ENCODE data around the gene COASY. TPM values are rescaled to one million over a fixed set of nuclear protein-coding genes. Genes with fewer than 3 reads are reported as not detected.

COASY gene
- total RNA-seq, 1 experiment from 2014 or later: 23.6 TPM

Other genes with a start within 250 kb of the COASY start
- gene STAT3, start 173.7 kb upstream of the COASY start, total RNA-seq (2014; rRNA removed; shearing (Covaris generic)): 99.5 and 103 TPM in 2 replicates
- gene CAVIN1, start 138.9 kb upstream of the COASY start, total RNA-seq (2014; rRNA removed; shearing (Covaris generic)): 10.0 and 11.2 TPM in 2 replicates
- gene ATP6V0A1, start 103.3 kb upstream of the COASY start, total RNA-seq (2014; rRNA removed; shearing (Covaris generic)): 59.0 and 67.2 TPM in 2 replicates
- 75.8 and 91.8 TPM in 2 replicates for gene NAGLU, start 25.9 kb upstream of the COASY start, total RNA-seq (2014; rRNA removed; shearing (Covaris generic))
- gene HSD17B1, start 9.2 kb upstream of the COASY start, total RNA-seq (2014; rRNA removed; shearing (Covaris generic)): 0.82 and 0.88 TPM in 2 replicates
- 44.6 and 50.6 TPM in 2 replicates for gene MLX, start 5.0 kb downstream of the COASY start, total RNA-seq (2014; rRNA removed; shearing (Covaris generic))
- gene PSMC3IP, start 15.6 kb downstream of the COASY start, total RNA-seq (2014; rRNA removed; shearing (Covaris generic)): 8.0 and 8.5 TPM in 2 replicates
- 55.6 and 56.3 TPM in 2 replicates for gene RETREG3, start 47.2 kb downstream of the COASY start, total RNA-seq (2014; rRNA removed; shearing (Covaris generic))
- 51.7 and 52.1 TPM in 2 replicates for gene TUBG1, start 47.5 kb downstream of the COASY start, total RNA-seq (2014; rRNA removed; shearing (Covaris generic))
- 8.7 and 9.9 TPM in 2 replicates for gene TUBG2, start 97.1 kb downstream of the COASY start, total RNA-seq (2014; rRNA removed; shearing (Covaris generic))
- 10.1 and 11.1 TPM in 2 replicates for gene PLEKHH3, start 114.8 kb downstream of the COASY start, total RNA-seq (2014; rRNA removed; shearing (Covaris generic))
- 0.43 and 0.63 TPM in 2 replicates for gene CCR10, start 119.7 kb downstream of the COASY start, total RNA-seq (2014; rRNA removed; shearing (Covaris generic))
- 2.5 and 4.6 TPM in 2 replicates for gene CNTNAP1, start 120.4 kb downstream of the COASY start, total RNA-seq (2014; rRNA removed; shearing (Covaris generic))
- 14.4 and 15.4 TPM in 2 replicates for gene EZH1, start 182.9 kb downstream of the COASY start, total RNA-seq (2014; rRNA removed; shearing (Covaris generic))
- not detected in 2 replicates for gene RAMP2, start 199.1 kb downstream of the COASY start, total RNA-seq (2014; rRNA removed; shearing (Covaris generic))
- gene VPS25, start 211.3 kb downstream of the COASY start, total RNA-seq (2014; rRNA removed; shearing (Covaris generic)): 125 and 127 TPM in 2 replicates
- gene WNK4, start 218.5 kb downstream of the COASY start, total RNA-seq (2014; rRNA removed; shearing (Covaris generic)): 0.21 and 0.53 TPM in 2 replicates
- 123 and 145 TPM in 2 replicates for gene COA3, start 236.6 kb downstream of the COASY start, total RNA-seq (2014; rRNA removed; shearing (Covaris generic))
- gene CNTD1, start 236.7 kb downstream of the COASY start, total RNA-seq (2014; rRNA removed; shearing (Covaris generic)): 0.05 and 0.37 TPM in 2 replicates